Measurements from ENCODE around the gene PITPNC1. TPM values are rescaled to one million over a fixed set of nuclear protein-coding genes. Genes with fewer than 3 reads are reported as not detected.
A peak's percentile ranks its signal among the peaks of the same experiment; 100 is the strongest.
"Not testable (repeated sequence)": the region's sequence is repeated elsewhere in the genome, so short reads cannot be mapped to it uniquely, and the experiment has no call there.

PITPNC1 gene
- total and polyA plus RNA-seq, 2 donors (not counting 1 experiment from before 2014, with no cell fraction given), result 5.8 to 7.1 TPM

- no peaks in the 10 kb centered on the region for H3K36me3 ChIP-seq (ENCODE audit: control insufficient read depth, insufficient read depth, low read length)
- no peak overlapping the region for H3K4me2 ChIP-seq (ENCODE audit: extremely low read depth, insufficient read depth, low read length)
- H3K4me3 ChIP-seq (replicated peaks in 1 of 4; ENCODE audit: control extremely low read depth in 1 of 4, insufficient read depth in 1 of 4, low read depth in 3 of 4, low read length in 4 of 4), result no peak overlapping the region
- no peak overlapping the region for H2AFZ ChIP-seq (ENCODE audit: low read length)
- H3K4me1 ChIP-seq (ENCODE audit: control insufficient read depth, extremely low read depth, insufficient read depth, low read length), result no peaks in the 10 kb centered on the region
- no peak overlapping the region for H3K9ac ChIP-seq (ENCODE audit: insufficient read depth, low read length)
- H3K79me2 ChIP-seq (ENCODE audit: control insufficient read depth, insufficient read depth, low read length), result no peaks in the 10 kb centered on the region
- no peaks in the 10 kb centered on the region for H4K20me1 ChIP-seq (ENCODE audit: control insufficient read depth, extremely low read depth, insufficient read depth, low read length)
- no peaks in the 10 kb centered on the region for H3K9me3 ChIP-seq (ENCODE audit: control insufficient read depth, insufficient read depth, low read depth, low read length)
- no peak overlapping the region for H3K27ac ChIP-seq (ENCODE audit: insufficient read depth, low read length)
- TF ChIP-seq EZH2 (IDR thresholded peaks at IDR 0.05; ENCODE audit: low read length, missing control alignments) (no peak), CTCF (conservative IDR thresholded peaks at IDR 0.05 in 1 of 2, IDR thresholded peaks at IDR 0.05 in 1 of 2; ENCODE audit: low read depth in 1 of 2, low read length in 2 of 2) (no peak)
- H3K27me3 ChIP-seq (ENCODE audit: control insufficient read depth, insufficient read depth, low read length), result no peaks in the 10 kb centered on the region
- DNase-seq (ENCODE audit: low read depth in 2 of 2), result peak in 1 of 2 donors; percentile 45
These were observed 272.8 kb downstream of the PITPNC1 start for GRCh38 chr17:67649891-67650290.

- H2AFZ ChIP-seq (ENCODE audit: low read length); H4K20me1 ChIP-seq (ENCODE audit: control insufficient read depth, extremely low read depth, insufficient read depth, low read length); DNase-seq (ENCODE audit: low read depth in 2 of 2); H3K4me2 ChIP-seq (ENCODE audit: extremely low read depth, insufficient read depth, low read length); H3K4me3 ChIP-seq (replicated peaks in 1 of 4; ENCODE audit: control extremely low read depth in 1 of 4, insufficient read depth in 1 of 4, low read depth in 3 of 4, low read length in 4 of 4); H3K79me2 ChIP-seq (ENCODE audit: control insufficient read depth, insufficient read depth, low read length); H3K4me1 ChIP-seq (ENCODE audit: control insufficient read depth, extremely low read depth, insufficient read depth, low read length); H3K36me3 ChIP-seq (ENCODE audit: control insufficient read depth, insufficient read depth, low read length); H3K27me3 ChIP-seq (ENCODE audit: control insufficient read depth, insufficient read depth, low read length); H3K27ac ChIP-seq (ENCODE audit: insufficient read depth, low read length); H3K9ac ChIP-seq (ENCODE audit: insufficient read depth, low read length); H3K9me3 ChIP-seq (ENCODE audit: control insufficient read depth, insufficient read depth, low read depth, low read length): not testable (repeated sequence)
These were observed 274.1 kb downstream of the PITPNC1 start for GRCh38 chr17:67651218-67651579.

- Histone ChIP-seq H3K4me3 (replicated peaks in 1 of 4; ENCODE audit: control extremely low read depth in 1 of 4, insufficient read depth in 1 of 4, low read depth in 3 of 4, low read length in 4 of 4) (no peak overlapping the region), H3K27me3 (ENCODE audit: control insufficient read depth, insufficient read depth, low read length) (no peaks in the 10 kb centered on the region), H3K4me1 (ENCODE audit: control insufficient read depth, extremely low read depth, insufficient read depth, low read length) (no peaks in the 10 kb centered on the region), H3K9ac (ENCODE audit: insufficient read depth, low read length) (no peak overlapping the region), H3K27ac (ENCODE audit: insufficient read depth, low read length) (no peak overlapping the region), H4K20me1 (ENCODE audit: control insufficient read depth, extremely low read depth, insufficient read depth, low read length) (no peaks in the 10 kb centered on the region), H3K9me3 (ENCODE audit: control insufficient read depth, insufficient read depth, low read depth, low read length) (no peaks in the 10 kb centered on the region), H3K4me2 (ENCODE audit: extremely low read depth, insufficient read depth, low read length) (no peak overlapping the region), H2AFZ (ENCODE audit: low read length) (no peak overlapping the region), H3K79me2 (ENCODE audit: control insufficient read depth, insufficient read depth, low read length) (no peaks in the 10 kb centered on the region), H3K36me3 (ENCODE audit: control insufficient read depth, insufficient read depth, low read length) (no peaks in the 10 kb centered on the region)
- DNase-seq (ENCODE audit: low read depth in 2 of 2), result no peak
- TF ChIP-seq EZH2 (IDR thresholded peaks at IDR 0.05; ENCODE audit: low read length, missing control alignments) (no peak), CTCF (conservative IDR thresholded peaks at IDR 0.05 in 1 of 2, IDR thresholded peaks at IDR 0.05 in 1 of 2; ENCODE audit: low read depth in 1 of 2, low read length in 2 of 2) (no peak)
These were observed 275.4 kb downstream of the PITPNC1 start for GRCh38 chr17:67652433-67652832.

All from fibroblast of lung (primary cell).